ENCODE results near the gene PLA2R1.

DNA sequence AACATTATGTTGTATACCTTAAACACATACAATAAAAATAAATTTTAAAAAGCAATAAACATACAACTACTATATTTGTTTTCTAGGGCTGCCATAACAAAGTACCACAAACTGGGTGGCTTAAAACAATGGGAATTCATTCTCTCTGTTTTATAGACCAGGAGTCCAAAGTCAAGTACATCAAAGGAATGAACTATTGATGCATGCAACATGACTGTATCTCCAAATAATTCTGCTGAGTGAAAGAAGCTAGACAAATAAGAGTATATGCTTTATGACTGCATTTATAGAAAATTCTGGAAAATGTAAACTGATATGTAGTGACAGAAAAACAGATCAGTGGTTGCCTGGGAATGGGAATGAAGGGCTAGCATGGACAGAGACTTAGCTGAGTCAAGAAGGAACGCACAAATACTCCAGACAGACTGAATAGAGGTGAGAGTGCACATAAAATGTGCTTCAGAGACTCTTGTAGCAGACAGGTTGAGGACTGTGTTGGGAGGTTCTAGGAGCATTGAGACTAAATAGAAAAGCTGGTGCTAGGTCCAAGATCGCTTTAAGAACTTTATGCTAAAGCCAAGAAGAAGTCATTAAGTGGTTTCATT, 11.0 kb upstream of the PLA2R1 start:
- TF ChIP-seq CTCF (IDR thresholded peaks at IDR 0.05; ENCODE audit: low read depth, low read length, poor library complexity, severe bottlenecking) (no peak), EZH2phosphoT487 (IDR thresholded peaks at IDR 0.05; ENCODE audit: borderline replicate concordance, low read length) (no peak)
